ENCODE measurements around the gene RTN4. TPM values are rescaled to one million over a fixed set of nuclear protein-coding genes. Genes with fewer than 3 reads are reported as not detected.

Gene RTN4
- total RNA-seq, 1 experiment from 2014 or later = 110 TPM

DNA sequence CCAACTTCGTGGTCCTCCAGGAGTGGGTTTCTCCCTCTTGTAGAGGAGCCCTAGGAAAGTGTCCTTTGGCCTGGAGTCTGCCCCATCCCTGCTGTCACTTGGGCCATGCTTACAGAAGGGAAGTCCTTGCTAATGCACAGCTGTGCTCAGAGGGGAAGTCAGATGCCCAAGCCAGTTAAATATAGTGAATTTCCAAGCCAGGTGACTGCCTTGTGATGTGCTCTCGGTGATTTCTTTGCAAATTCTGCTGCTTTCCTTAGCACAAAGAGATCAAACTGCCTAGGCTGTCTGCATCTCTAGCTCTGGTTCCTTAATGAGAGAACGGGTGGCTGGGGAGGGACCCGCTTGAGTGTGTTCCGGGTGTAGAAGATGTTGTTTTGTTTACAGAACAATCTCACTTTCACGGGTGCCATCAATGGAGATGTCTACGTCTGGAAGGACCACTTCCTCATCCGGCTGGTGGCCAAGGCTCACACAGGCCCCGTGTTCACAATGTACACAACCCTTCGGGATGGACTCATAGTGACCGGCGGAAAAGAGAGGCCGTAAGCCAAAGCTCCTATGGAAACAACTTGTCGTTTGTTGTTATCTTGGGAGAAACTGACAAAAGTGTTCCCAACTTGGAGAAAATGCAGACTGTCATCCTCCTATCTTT, 91.4 kb downstream of the RTN4 start:
- no peak for DNase-seq (ENCODE audit: low spot score)
- in situ Hi-C loops (cut with HindIII; ENCODE audit: low sequenced_read_pairs) = no loop called here

DNA sequence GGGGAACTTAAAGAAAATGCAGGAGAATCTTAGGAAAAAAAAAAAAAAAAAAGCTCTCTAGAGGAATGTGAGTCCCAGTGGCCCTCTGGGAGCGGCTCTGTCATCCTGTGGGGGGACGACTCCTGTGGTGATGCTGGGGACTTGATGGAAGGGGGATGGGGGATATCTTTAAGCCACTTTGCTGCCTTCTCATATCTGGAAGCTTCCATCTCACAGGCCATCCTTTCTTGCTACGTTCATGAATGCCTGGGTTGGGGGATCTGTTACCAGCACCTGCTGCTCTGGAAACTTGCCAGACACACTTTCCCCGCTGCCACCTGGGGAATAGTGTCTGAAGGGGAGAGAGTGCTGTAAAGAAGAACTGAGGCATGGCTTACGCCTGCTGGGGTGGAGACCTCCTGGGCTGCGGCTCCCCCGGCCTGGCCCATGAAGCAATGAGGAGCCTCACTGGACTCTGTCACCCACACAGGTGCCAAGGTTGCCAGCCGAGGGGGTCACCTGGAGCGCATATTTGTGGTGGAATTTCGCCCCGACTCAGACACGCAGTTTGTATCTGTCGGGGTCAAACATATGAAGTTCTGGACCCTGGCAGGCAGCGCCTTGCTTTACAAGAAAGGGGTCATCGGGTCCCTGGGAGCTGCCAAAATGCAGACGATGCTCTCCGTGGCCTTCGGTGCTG, 92.8 kb downstream of the RTN4 start:
- in situ Hi-C loops (cut with HindIII; ENCODE audit: low sequenced_read_pairs) = no loop called here
- no peak for DNase-seq (ENCODE audit: low spot score)

DNA sequence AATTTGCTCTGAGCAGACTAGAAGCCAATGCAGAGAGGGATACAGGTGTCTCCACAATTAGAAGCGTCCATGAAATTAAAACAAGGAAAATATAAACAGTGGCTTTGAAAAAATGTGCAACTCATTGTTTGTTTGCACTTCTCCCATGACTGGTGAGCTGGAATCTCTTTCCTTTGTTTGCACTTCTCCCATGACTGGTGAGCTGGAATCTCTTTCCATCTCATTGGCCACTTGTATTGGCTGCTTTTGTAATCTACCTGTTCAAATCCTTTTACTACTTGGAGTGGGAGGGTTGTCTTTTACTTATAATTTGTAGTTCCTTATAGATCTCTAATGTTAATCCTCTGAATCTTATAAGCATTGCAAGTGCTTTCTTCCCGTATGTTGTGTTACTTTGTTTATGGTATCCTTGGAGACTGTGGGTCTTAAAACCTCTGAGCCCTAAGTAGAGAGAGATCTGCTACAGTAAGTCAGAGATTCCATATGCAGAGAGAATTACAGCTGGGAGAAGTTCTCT, 94.1 kb downstream of the RTN4 start:
- in situ Hi-C loops (cut with HindIII; ENCODE audit: low sequenced_read_pairs) = no loop called here
- DNase-seq (ENCODE audit: low spot score) = no peak

DNA sequence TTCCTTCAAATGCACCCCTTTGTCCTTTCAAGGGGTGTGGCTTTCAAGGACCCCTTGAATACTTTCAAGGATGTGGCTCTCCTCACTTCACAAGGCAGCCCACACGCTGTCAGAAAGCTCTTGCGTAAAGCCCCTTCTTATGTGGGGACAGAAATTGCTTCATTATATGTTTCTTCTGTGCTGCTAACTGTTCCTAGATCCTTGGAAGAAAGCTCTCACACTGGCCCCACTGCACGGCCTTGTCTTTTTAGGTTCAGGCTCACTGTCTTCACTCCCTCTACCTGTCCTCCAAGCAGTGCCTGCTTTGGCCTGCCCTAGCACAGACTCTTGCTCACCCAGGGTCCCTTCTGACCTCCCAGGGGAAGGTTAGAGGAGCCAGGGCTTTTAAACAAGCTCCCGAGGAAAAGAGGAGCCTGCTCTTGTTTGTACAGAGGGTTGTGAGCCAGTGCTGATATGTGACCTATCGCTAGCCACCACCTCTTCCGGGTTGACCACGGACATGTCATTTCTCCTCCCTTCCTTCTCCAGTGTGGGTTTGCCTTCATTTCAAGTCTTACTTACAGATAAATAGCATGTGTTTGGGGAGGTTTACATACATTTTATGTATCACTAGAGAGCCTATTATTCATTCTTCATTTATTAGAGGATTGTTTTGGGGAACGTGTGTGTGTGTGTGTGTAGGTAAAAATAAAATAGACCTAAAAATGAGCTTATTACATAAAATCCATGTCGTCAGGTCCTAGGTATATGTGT, 94.7 kb downstream of the RTN4 start:
- DNase-seq (ENCODE audit: low spot score) = no peak
- in situ Hi-C loops (cut with HindIII; ENCODE audit: low sequenced_read_pairs) = no loop called here

DNA sequence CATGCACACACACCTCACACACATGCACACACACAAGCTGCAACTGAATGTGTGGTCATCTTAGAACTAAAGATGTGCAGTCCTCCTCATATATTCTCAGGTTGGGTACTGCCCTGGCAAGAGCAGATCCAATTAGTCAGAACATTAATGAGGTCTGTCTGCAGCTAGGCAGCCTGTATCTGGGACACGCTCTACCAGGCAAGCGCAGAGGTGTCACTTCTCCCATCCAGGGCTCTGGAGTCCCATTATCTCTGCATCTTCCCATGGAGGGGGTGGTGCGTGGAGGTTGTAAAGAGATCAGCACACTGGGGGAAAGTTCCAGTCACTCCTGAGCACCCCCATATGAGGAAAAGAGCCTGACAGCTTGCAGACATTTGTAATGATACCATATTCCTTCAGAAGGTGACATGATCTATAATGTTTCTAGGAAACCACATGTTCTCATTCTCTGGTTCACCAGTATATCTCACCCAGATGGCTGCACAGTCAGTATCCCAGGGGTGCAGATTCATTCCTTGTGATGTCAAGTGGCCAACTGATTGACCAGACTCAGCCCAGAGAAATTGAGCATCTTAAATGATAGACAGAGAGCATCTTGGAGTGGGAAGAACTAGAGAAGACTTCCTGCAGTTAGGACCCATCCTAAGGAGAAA, 95.4 kb downstream of the RTN4 start:
- DNase-seq (ENCODE audit: low spot score) = no peak
- in situ Hi-C loops (cut with HindIII; ENCODE audit: low sequenced_read_pairs) = no loop called here

DNA sequence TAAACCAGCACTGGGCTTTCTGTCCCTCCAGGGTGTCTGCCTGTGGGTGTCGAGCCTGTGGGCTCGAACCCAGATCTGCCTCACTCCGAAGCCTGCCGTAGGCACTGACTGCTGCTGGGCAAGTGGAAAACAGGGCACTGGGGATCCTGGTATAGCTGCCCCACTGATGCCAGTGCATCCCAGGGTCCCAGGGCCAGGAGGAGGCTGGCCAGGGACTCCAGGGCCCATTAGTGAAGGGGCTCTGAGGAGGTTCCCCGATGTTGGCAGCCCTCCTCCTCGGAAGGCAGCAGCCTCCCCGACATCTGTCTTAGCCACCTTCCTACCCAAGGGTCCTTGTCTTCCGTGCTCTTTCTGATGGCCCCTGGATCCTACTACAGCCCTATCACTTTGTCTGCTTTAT, 96.1 kb downstream of the RTN4 start:
- in situ Hi-C loops (cut with HindIII; ENCODE audit: low sequenced_read_pairs) = no loop called here
- DNase-seq (ENCODE audit: low spot score) = no peak

DNA sequence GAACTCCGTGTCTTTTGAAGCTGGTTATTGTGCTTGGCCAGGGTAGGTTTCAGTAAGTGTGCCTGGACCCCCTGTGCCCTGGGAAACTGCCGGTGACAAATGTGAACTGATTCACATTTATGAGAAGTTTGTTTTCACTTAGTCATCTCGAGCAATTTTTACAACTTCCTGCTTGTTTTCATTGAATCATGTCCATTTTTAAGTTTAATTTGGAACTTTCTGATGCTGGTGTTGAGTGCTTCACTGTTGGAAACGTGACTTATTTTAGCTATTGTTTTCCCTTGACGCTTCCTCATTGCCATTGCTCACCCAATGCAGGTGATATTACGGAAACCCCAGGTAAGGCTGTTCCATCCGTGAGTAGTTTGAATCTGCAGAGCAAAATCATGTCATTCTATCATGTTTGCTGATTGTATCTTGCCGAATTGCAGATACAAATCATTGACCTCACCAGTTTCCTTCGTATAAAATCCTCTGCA, 97.2 kb downstream of the RTN4 start:
- in situ Hi-C loops (cut with HindIII; ENCODE audit: low sequenced_read_pairs) = no loop called here
- no peak for DNase-seq (ENCODE audit: low spot score)

DNA sequence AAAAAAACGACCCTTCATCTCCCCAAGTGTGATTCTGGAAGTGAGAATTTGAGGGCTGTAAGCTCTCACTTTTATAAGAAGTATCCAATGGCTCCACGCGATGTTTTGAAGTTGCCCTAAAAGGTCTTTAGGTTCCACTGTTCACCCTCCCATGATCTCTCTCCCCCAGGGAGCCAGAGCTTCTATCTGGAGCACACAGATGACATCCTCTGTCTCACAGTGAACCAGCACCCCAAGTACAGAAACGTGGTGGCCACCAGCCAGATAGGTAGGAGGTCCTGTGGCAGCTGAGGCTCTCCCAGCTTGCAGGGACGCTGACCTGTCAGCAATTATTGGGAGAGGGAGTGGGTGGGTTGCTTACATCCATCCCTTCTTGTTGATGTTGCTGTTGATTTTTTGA, 97.8 kb downstream of the RTN4 start:
- in situ Hi-C loops (cut with HindIII; ENCODE audit: low sequenced_read_pairs) = no loop called here
- no peak for DNase-seq (ENCODE audit: low spot score)

DNA sequence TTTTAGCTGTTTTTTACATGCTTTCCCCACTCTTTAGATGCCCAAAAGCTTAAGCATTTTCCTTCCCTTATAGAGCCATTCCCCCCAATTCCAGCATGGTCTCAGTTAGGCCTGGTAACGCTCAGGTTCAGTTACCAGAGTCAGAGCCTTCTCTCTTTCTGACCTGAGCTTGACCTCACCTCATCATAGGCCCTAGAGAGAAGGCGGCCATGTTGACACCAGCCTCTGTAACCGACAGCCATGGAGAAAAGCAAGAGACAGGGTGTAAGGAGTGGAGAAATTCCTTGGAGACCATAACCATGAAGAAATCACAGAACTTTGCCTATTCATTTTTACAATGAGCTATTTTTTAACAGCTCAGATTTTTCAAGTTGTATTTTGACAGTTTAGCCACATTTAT, 99.4 kb downstream of the RTN4 start:
- in situ Hi-C loops (cut with HindIII; ENCODE audit: low sequenced_read_pairs) = no loop called here

DNA sequence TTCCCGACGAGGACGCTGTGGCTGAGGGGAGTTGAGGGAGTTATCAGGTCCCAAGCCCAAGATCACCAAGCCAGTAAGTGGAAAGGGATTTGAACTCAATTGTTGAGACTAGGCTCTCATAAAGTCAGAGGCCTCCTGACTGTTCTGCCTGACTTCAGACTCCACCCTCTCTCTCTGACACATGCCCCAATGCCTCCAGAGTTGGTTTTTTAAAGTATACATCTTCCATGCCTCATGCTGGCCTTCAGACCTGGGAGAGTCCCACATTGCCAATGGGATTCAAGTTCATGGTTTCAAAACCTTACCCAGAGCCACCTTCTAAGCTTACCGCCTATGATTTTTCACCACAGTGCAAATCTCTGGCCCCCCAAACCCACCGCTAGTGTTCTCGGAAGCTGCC, 100.8 kb downstream of the RTN4 start:
- DNase-seq (ENCODE audit: low spot score) = no peak
- in situ Hi-C loops (cut with HindIII; ENCODE audit: low sequenced_read_pairs) = no loop called here

More for the DNA sequence above, 99.4 kb downstream of the RTN4 start:
- no peak for DNase-seq (ENCODE audit: low spot score)

DNA sequence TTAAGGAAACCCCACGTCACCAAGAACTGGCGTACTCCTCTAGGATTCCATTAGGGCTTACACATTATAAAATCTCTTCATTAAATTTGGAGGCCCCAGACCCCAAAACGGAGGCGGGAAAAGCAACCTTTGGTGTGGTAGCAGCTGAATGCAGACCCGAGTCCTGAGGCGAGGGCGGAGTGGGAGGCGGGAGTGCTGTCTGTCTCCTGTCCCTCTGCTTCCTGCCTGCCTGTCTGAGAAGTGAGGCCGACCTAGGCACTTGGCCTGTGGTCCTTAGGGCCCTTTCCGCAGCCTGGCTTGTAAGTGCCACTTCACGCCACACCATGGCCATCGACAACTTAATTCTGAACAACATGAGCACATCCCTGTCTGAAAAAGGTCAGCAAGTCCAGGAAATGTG, 102.1 kb downstream of the RTN4 start:
- in situ Hi-C loops (cut with HindIII; ENCODE audit: low sequenced_read_pairs) = no loop called here
- DNase-seq (ENCODE audit: low spot score) = no peak

DNA sequence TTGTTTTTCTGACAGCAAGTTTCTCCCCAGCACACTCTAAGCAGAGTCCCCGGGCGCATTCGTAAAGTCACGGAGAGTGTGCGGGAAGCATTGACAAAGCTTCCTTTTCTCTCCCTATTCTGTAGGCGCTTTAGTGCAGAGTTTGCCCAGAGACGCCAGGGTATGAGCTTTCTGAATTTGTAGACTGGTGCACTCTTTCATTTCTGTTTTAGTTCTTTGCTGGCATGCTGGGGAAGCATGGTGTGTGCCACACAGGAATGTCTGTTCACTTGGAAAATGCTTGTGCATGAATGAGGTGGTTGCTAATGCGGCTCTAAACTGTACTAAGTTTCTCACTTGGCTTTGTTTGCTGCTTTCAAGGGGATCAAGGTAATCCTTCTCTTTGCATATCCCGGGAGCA, 102.6 kb downstream of the RTN4 start:
- no peak for DNase-seq (ENCODE audit: low spot score)
- in situ Hi-C loops (cut with HindIII; ENCODE audit: low sequenced_read_pairs) = no loop called here

DNA sequence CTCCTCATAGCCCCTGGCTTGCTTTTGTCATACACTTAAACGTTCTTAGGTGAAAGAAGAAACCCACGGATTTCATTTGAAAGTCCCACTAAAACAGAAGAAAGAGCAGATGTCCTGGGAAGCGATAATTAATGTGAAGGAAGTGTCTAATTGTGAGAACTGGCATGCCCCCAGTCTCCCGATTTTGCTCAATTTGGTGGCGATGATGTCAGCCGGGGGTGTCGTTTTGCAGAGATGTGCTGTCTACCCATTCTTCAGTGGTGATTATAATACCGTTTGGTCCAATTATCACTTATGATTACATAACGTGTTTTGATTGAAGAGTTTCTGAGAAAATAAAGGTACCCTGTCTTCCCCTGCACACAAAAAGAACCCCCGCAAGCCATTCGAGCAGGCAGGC, 103.1 kb downstream of the RTN4 start:
- DNase-seq (ENCODE audit: low spot score) = peak; percentile 65
- in situ Hi-C loops (cut with HindIII; ENCODE audit: low sequenced_read_pairs) = no loop called here

DNA sequence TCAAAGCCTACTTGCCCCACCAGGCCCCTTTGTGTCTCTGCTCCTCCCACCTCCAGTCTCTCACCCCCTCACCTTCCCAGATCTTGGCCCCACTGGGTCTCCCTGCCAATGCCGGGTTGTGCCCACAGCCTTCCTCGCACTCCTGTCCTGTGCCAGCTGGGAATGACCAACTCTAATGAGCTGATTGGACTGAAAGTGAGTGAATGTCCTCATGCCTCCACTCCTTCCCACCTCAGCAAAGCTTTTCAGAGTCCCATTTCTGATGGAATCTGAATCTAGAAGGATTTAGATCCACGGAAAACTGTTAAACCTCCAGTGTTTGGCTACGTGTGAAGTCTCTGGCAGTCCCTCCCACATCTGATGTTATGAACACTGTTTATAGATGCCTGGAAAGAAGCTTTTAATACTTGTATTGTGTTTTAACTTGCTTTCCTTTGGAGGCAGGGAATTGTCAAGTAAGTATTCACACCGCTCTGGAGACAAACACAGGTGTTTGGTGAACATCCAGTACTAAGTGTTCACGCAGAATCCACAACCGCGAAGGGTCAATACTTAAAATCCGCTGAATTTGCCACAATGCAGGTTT, 103.9 kb downstream of the RTN4 start:
- in situ Hi-C loops (cut with HindIII; ENCODE audit: low sequenced_read_pairs) = no loop called here
- DNase-seq (ENCODE audit: low spot score) = peak; percentile 43

DNA sequence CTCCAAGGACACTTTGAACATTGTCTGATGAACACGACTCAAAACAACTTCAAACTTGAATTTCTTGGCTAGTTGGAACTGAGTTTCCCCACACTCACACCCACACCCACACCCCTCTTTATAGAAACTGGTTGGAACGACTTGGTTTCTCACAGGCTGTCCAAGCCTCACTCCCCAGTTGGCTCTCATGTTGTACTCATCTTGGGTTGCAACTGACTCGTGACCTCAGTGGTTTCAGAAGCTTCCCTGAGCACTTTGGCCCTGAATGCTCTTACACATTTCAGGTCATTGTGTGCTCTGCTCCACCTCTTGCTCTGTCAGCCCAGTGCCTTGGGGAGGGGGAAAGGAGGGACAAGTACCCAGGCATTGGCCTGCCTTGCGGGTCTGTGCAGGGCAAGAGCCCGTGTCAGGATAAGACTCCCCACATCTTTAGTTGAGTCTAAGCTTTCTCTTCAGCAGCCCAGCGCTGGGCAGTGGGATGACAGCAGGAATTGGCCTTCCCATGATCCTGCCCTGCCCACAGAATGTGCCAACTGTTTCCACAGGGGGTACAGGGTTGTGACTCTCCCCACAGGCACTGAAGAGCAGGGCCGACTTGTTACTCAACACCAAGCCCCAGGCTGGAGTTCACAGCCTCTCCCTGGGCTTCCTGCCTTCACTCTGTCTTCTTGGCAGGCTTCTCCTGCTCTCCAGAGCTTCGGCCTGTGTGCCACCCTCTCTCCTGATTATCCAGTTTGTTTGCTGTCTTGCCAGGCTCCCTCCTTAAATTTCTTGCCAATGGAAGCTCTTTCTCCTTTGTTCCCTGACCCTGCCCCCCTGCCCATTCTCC, 104.6 kb downstream of the RTN4 start:
- in situ Hi-C loops (cut with HindIII; ENCODE audit: low sequenced_read_pairs) = no loop called here
- DNase-seq (ENCODE audit: low spot score) = peak; percentile 70

DNA sequence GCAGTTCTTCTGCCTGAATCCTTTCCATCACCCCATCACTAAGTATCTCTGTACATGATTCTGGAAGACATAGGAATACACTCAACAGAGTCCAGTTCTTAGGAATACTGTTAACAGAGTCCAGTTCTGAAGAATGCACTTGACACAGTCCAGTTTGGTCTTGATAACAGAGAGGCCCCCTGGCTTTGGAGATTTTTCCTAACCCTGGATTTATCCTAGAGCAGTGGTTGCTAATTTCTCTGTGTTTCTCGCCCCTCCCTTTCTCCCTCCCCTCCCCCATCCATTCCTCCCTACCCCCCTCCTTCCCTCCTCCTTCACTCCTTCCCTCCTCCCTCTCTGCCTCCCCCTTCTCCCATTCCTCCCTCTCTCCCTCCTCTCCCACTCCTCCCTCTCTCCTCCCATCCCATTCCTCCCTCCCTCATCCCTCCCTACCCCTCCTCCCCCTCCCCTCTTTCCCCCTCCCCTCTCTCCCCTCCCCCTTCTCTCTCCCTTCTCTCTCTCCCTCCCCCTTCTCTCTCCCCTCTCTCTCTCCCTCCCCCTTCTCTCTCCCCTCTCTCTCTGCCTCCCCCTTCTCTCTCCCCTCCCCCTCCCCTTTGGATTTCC, 105.4 kb downstream of the RTN4 start:
- in situ Hi-C loops (cut with HindIII; ENCODE audit: low sequenced_read_pairs) = no loop called here
- no peak for DNase-seq (ENCODE audit: low spot score)

DNA sequence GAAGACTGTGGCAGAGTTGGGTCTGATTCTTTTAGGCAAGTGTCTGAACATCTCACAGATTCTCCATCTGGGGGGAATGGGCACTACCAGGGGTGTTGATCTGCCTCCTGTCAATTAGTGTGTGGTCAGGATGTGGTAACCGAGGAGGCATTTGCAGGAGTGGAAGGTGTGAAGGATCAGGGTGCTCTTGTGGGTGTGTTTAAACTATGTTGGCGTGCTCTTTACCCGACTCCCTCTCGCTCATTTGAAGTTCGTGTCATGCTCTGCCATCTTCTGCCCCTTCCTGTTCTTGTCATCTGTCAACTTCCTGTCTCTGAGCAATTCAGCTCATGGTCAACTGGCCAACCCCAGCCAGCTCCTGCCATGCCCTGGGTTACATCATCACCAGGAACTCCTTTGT, 107.9 kb downstream of the RTN4 start:
- in situ Hi-C loops (cut with HindIII; ENCODE audit: low sequenced_read_pairs) = no loop called here
- DNase-seq (ENCODE audit: low spot score) = no peak

All from G401 (cell line).